Osteoblast (primary cell): ENCODE data around the gene CDHR1. TPM values are rescaled to one million over a fixed set of nuclear protein-coding genes. Genes with fewer than 3 reads are reported as not detected.

Source experiments
- DNase-seq: peaks from one replicate; pipeline ENCODE4 v3.0.0; 2011; ENCODE audit warnings: low spot score, mixed read lengths; ENCODE audit not compliant: insufficient read length; ENCODE audit errors: missing footprints
- H2AFZ ChIP-seq: 2 replicates; pipeline ENCODE4 v1.6.0; 2011; ENCODE audit warnings: mild to moderate bottlenecking, low read length
- H3K27ac ChIP-seq: 2 replicates; pipeline ENCODE4 v1.5.1; 2011; ENCODE audit warnings: mild to moderate bottlenecking, low read depth, low read length, moderate library complexity
- H3K27me3 ChIP-seq: 2 replicates; pipeline ENCODE4 v1.6.0; 2012; ENCODE audit warnings: mild to moderate bottlenecking, control low read depth, inconsistent platforms, low read length, moderate library complexity; ENCODE audit not compliant: insufficient read depth
- H3K36me3 ChIP-seq: 2 replicates; pipeline ENCODE4 v1.5.1; 2011; ENCODE audit warnings: mild to moderate bottlenecking, low read length, control low read depth, moderate library complexity; ENCODE audit not compliant: insufficient read depth
- H3K4me1 ChIP-seq: 2 replicates; pipeline ENCODE4 v1.5.1; 2011; ENCODE audit warnings: mild to moderate bottlenecking, low read length, control low read depth, moderate library complexity; ENCODE audit not compliant: insufficient read depth
- H3K4me2 ChIP-seq: 2 replicates; pipeline ENCODE4 v1.6.0; 2011; ENCODE audit warnings: mild to moderate bottlenecking, low read length; ENCODE audit not compliant: insufficient read depth
- H3K4me3 ChIP-seq: fragments of 200-600 bp; sonication (generic); 3 replicates; pipeline ENCODE4 v1.5.1; 2012; ENCODE audit warnings: mild to moderate bottlenecking, low read length, inconsistent platforms; ENCODE audit not compliant: insufficient read depth
- H3K79me2 ChIP-seq: 2 replicates; pipeline ENCODE4 v1.6.0; 2012; ENCODE audit warnings: mild to moderate bottlenecking, low read length, control low read depth, inconsistent platforms; ENCODE audit not compliant: insufficient read depth
- H3K9me3 ChIP-seq: 2 replicates; pipeline ENCODE4 v1.5.1; 2011; ENCODE audit warnings: low read depth, low read length, control low read depth
- H4K20me1 ChIP-seq: 2 replicates; pipeline ENCODE4 v1.6.0; 2012; ENCODE audit warnings: mild to moderate bottlenecking, low read length, control low read depth; ENCODE audit not compliant: insufficient read depth
- CTCF ChIP-seq: IDR thresholded peaks from 2 replicates; pipeline ENCODE4 v1.5.1; 2011; ENCODE audit warnings: mild to moderate bottlenecking, low read depth, low read length, moderate library complexity; ENCODE audit errors: extremely low read depth
- total RNA-seq: library from RNA; depleted of rRNA; stranded (reverse); fragments of >200 nt; gene quantifications from 2 replicates; pipeline ENCODE4 v1.2.3, GENCODE V29; 2012

Gene CDHR1
- total RNA-seq, 1 donor, result under 0.01 TPM

DNA sequence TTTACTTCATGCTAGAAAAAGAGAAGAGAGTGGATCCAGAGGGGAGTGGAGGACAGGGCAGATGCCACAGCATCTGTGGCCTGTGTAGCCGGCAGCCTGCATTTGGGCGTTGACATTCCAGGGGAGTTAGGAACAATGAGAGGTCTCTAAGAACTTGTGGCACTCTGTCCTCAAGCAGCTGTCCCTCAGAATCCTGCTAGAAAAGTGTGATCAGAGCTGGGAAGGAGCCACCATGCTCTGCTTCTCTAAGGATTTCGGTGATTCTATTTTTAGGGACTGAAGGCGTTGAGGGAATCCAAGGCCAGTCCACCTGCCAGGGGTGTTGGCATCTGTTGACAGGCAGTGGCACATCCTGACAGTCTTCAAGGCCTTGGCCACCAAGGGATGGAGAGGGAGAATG is 23.4 kb downstream of the CDHR1 start:
- Histone ChIP-seq H2AFZ (no peak overlapping the region), H3K79me2 (no peaks in the 10 kb centered on the region), H3K4me3 (no peak overlapping the region), H3K4me2 (no peak overlapping the region), H3K27ac (no peak overlapping the region), H3K4me1 (no peaks in the 10 kb centered on the region), H3K9me3 (no peaks in the 10 kb centered on the region), H3K36me3 (no peaks in the 10 kb centered on the region), H3K27me3 (no peaks in the 10 kb centered on the region), H4K20me1 (no peaks in the 10 kb centered on the region)
- DNase-seq, result no peak
- no peak for TF ChIP-seq CTCF

GRCh38 chr10:84221916-84222315 is 27.6 kb downstream of the CDHR1 start:
- TF ChIP-seq CTCF, result no peak

GRCh38 chr10:84224411-84225028 is 30.2 kb downstream of the CDHR1 start:
- Histone ChIP-seq H3K79me2 (no peaks in the 10 kb centered on the region), H3K4me2 (no peak overlapping the region), H3K27ac (no peak overlapping the region), H3K27me3 (no peaks in the 10 kb centered on the region), H4K20me1 (no peaks in the 10 kb centered on the region), H3K9me3 (no peaks in the 10 kb centered on the region), H3K36me3 (no peaks in the 10 kb centered on the region), H3K4me3 (no peak overlapping the region), H3K4me1 (no peaks in the 10 kb centered on the region), H2AFZ (no peak overlapping the region)
- no peak for TF ChIP-seq CTCF
- DNase-seq, result no peak

More at GRCh38 chr10:84221916-84222315, 27.6 kb downstream of the CDHR1 start:
- no peak for DNase-seq
- Histone ChIP-seq H3K79me2 (no peaks in the 10 kb centered on the region), H3K4me3 (no peak overlapping the region), H3K4me2 (no peak overlapping the region), H3K27me3 (no peaks in the 10 kb centered on the region), H4K20me1 (no peaks in the 10 kb centered on the region), H3K36me3 (no peaks in the 10 kb centered on the region), H3K9me3 (no peaks in the 10 kb centered on the region), H3K27ac (no peak overlapping the region), H3K4me1 (no peaks in the 10 kb centered on the region), H2AFZ (no peak overlapping the region)

DNA sequence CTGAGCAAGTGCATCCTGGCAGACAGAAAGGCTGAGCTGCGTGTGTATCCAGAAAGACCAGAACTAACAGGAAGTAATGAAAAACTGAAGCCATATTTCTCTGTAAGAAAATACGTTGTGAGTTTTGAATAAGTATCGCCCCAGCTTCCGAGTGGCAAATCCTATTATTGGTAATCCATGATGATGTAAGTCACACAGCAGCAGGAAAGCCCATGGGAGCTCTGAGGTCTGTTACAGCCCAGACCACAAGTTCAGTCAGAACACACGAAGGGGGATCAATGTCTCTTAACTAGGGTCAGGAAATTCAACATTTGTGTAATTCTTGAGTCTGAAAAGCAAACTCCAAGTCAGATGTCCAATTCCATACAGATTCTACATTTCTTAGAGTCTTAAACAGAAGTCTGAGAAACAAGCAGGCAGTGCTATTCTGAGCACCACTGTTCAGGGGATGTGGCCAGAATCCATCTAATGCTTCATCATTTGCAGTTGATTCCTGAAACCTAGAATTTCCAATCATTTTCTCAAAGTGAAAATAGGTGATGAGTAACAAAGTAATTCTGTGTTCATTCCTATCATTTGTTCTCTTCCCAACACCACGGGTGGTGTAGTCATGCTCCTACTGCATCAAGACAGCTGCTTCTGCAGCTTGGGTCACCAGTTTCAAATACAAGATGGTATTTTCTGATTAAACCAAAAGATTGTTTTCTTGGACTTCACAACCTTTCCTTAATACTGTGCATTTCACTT is 31.3 kb downstream of the CDHR1 start, which contains the start of gene LRIT2:
TSS of gene LRIT2 (minus strand) at position 118 of the 747 bp plus-strand sequence. CDS start at position 94, 24 bp downstream.
- TF ChIP-seq CTCF, result no peak
- Histone ChIP-seq H3K4me2 (no peak within 1 kb of the TSS), H3K4me3 (no peak within 1 kb of the TSS), H2AFZ (no peak within 1 kb of the TSS), H3K27me3 (no peaks in the 10 kb centered on the region), H3K4me1 (no peaks in the 10 kb centered on the region), H3K27ac (no peak within 1 kb of the TSS), H3K79me2 (no peaks in the 10 kb centered on the region), H4K20me1 (no peaks in the 10 kb centered on the region), H3K36me3 (no peaks in the 10 kb centered on the region), H3K9me3 (no peaks in the 10 kb centered on the region)
- DNase-seq, result no peak
